ENCODE results near the gene NMNAT3.

Gene NMNAT3

DNA sequence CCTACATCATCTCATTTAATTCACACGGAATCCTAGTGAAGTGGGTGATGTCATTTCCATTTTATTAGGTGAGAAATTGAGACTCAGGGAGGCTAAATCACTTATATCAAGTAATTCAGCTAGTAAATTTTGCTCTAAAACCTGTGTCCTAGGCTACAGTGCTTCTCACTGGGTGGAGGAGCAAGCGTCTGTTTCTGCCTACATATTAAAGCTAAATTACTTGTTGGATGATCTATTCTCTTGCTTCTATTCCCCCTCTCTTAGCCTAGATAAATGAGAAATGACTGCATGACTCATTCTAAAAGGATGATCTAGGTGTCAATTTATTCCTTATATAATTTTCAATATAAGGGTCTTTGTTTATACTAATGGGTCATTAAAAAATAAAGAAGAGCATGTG lies 100.4 kb downstream of the NMNAT3 start:
- ChIA-PET POLR2A (no interaction called here), CTCF (interaction anchor here (1.5 to 2.4 kb wide), 2 partner anchors 9 to 25 kb away, joined by 3 to 6 read pairs; no protein-coding TSS in a partner anchor)
- DNase-seq (ENCODE audit: extremely low spot score): no peak
- TF ChIP-seq, protein P1, sequence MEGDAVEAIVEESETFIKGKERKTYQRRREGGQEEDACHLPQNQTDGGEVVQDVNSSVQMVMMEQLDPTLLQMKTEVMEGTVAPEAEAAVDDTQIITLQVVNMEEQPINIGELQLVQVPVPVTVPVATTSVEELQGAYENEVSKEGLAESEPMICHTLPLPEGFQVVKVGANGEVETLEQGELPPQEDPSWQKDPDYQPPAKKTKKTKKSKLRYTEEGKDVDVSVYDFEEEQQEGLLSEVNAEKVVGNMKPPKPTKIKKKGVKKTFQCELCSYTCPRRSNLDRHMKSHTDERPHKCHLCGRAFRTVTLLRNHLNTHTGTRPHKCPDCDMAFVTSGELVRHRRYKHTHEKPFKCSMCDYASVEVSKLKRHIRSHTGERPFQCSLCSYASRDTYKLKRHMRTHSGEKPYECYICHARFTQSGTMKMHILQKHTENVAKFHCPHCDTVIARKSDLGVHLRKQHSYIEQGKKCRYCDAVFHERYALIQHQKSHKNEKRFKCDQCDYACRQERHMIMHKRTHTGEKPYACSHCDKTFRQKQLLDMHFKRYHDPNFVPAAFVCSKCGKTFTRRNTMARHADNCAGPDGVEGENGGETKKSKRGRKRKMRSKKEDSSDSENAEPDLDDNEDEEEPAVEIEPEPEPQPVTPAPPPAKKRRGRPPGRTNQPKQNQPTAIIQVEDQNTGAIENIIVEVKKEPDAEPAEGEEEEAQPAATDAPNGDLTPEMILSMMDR (IDR thresholded peaks at IDR 0.05; ENCODE audit: control extremely low read depth, extremely low read depth, low read depth, missing control alignments): no peak

GRCh38 chr3:139574026-139574947 lies 103.5 kb downstream of the NMNAT3 start:
- ChIA-PET CTCF (no interaction called here), POLR2A (no interaction called here)
- DNase-seq (ENCODE audit: extremely low spot score): no peak
- TF ChIP-seq, protein P1 (IDR thresholded peaks at IDR 0.05; ENCODE audit: control extremely low read depth, extremely low read depth, low read depth, missing control alignments): no peak

DNA sequence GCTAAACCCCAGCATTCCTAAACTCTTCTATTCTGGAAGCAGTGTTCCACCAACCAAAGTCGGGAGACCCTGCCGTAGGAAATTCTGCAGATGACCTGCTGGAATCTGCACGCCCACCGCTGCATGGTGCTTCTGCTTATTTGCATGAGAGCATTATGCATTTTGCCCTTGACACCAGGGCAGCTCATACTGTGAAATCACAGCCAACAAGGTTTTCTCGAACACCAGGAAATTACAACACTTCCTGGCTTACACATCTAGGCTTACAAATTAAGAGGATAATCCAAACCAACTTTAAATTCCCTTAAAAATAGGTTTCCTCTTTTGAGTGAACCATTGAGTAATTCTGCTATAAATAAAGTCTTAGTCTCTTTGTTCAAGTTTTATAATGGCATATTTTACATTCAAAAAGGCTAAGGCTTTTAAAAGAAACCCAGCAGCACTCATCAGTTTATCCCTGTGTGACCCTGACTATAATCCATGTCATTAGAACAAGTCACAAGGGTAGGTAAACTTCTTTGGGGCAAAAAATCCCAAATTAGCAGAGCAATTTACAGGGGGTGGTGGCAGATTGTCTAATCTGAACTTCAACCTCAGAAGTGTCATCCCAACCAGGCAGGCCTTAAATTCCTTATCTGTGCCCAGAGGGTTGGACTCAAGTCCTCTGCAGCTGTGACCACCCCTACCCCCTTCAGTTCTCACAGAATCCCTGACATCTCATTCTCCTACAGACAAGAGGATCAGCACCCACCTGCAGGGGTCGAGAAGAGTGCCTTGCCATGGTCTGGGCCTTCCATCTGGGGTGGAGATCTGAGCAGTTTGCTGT lies 104.7 kb downstream of the NMNAT3 start:
- TF ChIP-seq, protein P1 (IDR thresholded peaks at IDR 0.05; ENCODE audit: control extremely low read depth, extremely low read depth, low read depth, missing control alignments): no peak
- CTCF ChIA-PET: no interaction called here
- POLR2A ChIA-PET: no interaction called here
- DNase-seq (ENCODE audit: extremely low spot score): no peak

DNA sequence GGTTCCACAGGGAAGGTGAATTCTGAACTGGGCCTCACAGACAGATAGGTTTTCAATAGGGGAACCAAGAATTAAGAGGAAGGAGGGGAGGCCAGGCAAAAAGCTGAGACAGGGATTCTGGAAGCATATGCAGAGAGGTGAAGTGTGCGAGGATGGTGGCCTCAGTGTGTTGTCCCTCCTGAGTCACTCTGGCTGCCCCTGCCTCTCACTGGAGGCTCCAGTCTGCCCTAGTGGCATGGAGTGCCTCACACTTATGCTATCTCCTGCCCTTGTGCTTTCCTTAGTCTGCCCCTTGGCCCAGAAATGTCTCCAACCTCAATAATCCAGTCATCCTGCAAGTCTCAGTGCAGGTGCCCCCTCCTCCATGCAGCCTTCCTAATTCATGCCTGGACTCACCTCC lies 106.1 kb downstream of the NMNAT3 start:
- POLR2A ChIA-PET: no interaction called here
- CTCF ChIA-PET: no interaction called here
- DNase-seq (ENCODE audit: extremely low spot score): no peak
- TF ChIP-seq, protein P1 (IDR thresholded peaks at IDR 0.05; ENCODE audit: control extremely low read depth, extremely low read depth, low read depth, missing control alignments): no peak

DNA sequence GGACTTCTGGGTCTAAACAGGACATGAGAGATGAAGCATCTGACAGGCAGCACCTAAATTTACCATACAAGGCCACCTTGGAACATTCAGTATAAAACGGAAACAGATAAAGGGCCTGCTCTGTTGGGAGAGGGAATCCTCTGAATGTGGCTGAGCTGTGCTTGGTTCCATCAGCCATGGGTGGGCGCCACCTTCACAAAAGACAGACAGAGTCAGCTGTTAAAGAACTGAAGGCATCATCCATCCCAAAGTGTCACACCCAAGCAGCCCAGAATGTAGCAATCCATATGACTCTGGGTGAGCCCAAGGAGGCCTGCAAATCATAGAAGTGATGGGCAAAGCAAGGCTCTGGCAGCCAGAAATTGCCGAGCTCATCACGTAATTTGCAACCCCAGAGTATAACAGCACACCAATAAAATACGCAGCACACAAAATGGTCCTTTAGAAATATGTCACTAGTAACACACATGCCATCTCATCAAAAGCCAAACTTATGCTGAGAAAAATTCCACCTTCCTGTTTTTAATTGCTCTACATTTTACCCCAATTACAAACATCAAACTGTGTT lies 113.4 kb downstream of the NMNAT3 start:
- TF ChIP-seq, protein P1 (IDR thresholded peaks at IDR 0.05; ENCODE audit: control extremely low read depth, extremely low read depth, low read depth, missing control alignments): no peak
- POLR2A ChIA-PET: no interaction called here
- no peak for DNase-seq (ENCODE audit: extremely low spot score)
- CTCF ChIA-PET: interaction anchor here (1.2 to 1.6 kb wide), 2 partner anchors 132 to 137 kb away, joined by 3 to 4 read pairs; no protein-coding TSS in a partner anchor

Data from GM10248 (cell line).